IPS-NIHi7 (cell line): ENCODE measurements around the gene TMEM237.

Experiments used
- DNase-seq: peaks from one replicate; pipeline ENCODE4 v3.0.0; 2012; ENCODE audit warnings: mixed read lengths; ENCODE audit errors: extremely low spot score

TMEM237 gene

DNA sequence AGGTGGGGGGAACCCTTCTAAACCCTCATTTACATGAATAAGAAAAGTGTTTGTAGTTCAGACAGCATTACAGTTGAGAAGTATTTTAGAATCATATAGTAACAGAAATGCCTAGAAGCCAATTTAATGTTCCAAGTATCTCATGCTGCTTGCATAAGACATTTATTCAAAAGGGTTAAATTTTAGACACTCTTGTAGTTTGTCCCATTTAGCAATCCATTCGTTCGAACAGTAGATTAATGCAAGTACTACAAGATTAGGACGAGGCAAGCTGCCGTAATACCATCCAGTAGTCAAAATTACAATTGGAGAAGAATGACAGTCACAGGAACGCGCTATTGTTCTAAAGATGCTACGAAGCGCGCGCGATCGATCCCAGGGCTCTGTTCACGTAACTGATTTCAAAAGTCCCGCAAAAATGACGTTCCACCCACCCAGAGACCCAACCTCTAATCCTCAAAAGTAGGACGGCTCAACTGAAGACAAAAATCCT, 1.2 kb downstream of the TMEM237 start:
- DNase-seq = no peak

DNA sequence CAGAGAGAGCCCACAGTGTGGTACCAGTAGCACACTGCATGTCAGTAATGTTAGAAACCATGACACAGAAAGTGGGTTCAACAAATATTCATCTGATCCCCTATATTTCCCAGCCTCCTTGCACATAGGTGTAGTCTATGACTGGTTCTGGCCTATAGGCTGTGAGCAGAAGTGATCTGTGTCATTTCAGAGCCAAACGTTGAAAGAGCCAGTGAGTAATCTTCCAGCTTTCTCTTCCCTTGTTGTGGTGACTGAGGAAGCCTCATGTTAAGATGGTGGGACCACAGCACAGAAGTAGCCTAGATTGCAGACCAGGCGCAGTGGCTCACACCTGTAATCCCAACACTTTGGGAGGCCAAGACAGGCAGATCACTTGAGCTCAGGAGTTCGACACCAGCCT, 4.1 kb downstream of the TMEM237 start:
- DNase-seq = no peak

DNA sequence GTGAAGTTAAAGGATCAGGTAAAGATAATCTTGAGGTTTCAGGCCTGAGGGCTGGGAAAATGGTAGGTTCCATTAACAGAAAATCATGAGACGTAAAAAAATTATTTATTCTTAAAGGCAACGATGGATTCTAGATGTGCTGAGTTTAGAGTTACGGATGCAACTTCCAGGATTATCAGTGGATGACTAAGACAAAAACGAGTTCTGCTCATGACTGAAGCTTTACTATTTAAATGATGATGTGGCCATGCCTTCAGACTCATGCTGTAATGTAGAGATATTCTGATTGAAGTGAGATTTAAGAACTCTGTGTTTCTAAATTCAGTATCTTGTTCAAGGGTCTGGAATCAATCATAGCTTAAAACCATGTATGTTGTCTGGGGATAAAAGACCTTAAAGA, 5.0 kb downstream of the TMEM237 start:
- no peak for DNase-seq

DNA sequence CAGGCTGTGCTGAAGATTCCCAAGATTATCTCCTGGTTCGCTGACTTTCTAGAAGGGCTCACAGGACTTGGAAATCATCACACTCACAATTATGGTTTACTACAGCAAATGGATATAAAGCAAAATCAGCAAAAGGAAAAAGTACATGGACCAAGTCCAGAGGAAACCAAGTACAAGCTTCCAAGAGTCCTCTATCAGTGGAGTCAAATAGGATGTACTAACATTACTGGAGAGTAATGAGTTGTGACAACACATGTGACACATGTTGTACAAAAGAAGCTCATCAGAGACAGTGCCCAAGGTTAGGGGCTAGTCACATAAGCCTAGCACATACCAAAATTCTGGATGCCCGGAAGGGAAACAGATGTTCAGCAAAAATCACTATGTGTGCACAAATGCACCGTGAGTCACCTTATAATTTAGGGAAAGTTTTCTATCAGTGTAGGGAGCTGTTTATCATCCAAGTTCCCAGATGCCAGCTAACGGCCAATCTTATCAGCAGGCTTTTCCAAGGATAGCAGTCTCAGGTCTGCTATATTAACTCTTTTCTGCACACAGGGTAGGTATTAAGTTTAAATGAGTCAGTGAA, 9.5 kb downstream of the TMEM237 start:
- DNase-seq = no peak

DNA sequence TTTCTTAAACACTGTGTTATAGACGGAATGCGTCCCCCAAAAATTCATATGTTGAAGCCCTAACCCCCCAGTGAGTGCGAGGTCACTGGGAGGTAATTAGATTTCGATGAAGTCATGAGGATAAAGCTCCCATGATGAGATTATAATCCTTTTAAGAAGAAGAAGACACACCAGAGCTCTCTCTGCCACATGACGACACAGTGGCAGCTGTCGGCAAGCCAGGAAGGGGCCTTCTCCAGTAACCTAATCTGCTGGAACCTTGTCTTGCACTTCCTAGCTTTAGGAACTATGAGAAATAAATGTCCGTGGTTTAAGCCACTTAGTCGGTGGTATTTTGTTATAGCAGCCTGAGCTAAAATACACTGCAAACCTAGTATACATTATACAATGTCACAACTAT, 12.3 kb downstream of the TMEM237 start:
- no peak for DNase-seq

DNA sequence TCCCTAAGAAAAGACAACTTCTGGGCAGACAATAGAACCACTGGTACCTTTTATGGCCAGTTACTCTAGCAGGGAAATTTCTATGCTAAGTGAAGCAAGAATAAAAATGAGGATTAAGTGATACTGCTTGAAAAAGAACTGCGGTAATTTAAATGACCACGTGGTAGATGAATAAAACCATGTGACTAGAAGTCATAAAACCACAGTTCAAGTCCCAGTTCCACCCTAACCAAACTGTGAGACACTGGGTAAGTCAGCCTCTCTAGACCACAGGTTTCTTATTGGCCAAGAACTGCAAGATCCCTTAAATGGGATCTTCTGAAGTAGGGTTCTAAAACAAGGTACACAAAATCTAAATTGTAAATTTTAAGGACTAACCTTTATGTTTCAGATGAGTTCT, 12.7 kb downstream of the TMEM237 start:
- DNase-seq = no peak

DNA sequence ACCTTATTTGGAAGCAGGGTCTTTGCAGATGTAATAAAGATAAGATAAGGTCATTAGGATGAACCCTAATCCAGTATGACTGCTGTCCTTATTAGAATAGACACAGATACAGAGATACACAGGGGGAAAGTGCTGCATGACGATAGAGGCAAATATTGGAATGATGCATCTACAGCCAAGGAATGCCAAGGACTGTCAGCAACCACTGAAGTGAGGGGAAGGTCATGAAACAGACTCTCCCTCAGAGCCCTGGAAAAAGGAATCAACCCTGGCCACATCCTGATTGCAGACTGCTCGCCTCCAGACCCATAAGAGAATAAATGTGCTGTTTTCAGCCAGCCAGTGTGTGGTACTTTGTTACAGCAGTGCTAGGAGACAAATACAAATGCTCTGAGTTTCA, 14.8 kb downstream of the TMEM237 start:
- no peak for DNase-seq

DNA sequence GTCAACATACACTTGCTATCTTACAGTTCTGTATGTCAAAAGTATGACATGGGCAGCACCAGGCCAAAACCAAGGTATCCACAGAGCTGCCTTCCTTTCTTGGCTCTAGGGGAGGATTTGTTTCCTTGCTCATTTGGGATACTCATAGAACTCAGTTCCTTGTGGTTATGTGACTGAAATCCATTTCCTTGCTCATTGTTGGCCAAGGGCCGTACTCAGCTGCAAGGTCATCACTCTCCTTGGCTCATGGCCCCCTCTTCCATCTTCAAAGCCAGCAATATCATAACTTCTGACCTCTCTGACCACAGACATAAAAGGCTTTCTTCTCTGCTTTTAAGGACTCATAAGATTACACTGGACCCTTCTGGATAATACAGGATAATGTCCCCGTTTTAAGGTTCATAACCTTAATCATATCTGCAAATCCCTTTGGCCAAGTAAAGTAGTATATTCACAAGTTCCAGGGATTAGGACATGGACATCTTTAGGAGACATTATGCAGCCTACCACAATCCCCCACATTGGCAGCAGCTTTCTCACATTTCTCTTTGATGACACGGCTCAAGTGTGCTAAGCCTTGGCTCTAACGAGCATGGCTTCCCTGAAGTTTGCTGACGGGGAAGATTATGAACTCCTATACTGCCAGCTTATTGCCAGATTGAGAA, 20.9 kb downstream of the TMEM237 start:
- DNase-seq = no peak

DNA sequence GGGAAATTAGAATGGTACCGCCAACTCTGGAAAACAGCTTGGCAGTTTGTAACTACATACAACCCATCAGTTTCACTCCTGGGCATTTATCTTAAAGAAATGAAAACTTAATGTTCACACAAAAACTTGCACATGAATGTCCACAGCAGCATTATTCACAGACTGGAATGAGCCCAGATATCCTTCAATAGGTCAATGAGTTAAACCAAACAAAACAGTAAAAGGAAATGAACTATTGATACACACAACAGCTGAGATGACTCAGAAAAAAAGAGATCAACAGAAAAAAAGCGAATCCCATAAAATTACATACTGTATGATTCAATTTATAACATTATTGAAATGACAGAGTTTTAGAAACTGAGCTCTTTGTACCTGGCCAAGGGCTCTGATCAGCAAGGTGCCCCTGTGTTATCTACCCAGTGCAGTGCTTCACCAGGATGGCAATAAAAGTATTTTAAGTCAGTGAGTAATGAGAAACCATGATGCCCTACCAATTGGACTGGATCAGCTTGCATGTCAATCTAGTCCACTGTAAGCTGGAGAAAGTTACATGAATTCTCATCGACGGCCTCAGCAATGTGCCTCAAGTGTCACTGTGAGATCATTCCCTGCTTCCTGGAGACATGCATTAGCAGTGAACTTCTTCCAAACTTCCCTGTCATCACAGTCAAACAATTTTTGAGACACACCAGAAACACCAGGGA, 21.9 kb downstream of the TMEM237 start:
- no peak for DNase-seq

DNA sequence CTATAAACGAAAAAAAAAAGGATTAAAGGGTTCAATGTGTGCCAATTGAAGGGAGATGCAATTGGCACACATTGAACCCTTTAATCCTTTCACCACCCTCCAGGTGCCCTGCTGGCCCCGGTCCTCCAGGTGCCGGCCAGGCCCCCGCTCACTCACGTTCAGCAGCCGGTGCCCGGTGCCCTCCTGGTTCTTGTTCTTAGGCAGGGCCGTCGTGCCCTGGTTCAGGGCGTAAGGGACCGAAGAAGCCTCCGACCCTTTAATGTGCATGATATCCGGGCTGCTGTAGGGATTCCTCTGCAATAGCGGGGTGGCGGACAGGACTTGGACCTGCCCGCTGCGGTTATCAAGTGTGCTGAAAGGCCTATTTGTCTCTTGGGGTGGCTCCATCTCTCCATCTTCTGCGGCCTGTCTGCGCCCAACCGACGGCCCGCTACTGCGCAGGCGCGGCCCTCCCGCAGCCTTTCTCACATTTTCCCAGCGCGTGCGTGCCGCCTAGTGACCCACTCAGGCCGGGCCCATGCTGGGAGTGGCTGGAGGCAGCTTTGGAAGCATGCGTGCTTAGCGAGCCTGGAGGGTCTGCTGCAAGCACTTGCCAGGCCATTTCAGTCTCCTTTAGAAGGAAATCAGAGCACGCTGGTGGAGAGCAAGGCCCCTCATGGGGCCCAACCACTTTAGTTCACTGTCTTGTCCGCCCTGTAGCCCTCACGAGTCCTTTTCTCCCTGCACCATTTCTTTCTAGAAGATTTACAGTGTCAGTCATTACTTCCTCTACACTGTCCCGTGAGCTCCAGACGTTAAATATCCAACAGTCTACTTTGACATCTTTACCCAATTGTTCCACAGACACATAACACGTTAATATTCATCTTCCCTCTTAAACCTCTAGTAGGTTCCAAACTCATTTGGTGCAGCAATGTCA, 24.3 kb downstream of the TMEM237 start:
- peak; percentile 31 for DNase-seq

DNA sequence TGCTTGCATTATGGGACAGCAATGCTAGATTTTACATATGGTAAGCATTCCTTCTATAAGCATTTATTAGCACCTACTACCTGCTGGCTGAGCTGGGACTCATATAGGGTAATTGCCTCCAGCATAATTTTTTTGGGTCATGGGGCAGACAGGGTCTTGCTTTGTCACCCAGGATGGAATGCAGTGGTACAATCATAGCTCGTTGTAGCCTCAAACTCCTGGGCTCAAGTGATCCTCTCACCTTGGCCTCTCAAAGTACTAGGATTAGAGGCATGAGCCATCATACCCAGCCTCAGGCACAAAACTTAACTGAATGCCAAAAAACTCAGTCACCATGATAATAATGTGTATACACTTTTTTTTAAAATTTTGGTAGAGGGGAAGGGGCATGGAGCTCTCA, 35.3 kb downstream of the TMEM237 start:
- DNase-seq = no peak

DNA sequence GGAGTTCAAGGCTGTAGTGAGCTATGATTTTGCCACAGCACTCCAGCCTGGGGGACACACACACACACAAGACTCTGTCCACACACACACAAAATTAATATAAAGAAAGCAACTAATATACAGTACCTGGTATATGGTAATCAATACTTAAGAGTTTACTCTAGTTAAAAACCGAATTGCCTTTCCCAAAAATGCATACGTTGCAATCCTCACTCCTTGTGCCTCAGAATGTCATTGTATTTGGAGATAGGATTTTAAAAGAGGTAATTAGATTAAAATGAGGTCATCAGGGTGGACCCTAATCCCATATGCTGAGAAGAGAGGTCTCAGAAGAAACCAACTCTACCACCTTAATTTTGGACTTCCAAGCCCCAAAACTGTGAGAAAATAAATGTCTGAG, 35.7 kb downstream of the TMEM237 start:
- DNase-seq = no peak

DNA sequence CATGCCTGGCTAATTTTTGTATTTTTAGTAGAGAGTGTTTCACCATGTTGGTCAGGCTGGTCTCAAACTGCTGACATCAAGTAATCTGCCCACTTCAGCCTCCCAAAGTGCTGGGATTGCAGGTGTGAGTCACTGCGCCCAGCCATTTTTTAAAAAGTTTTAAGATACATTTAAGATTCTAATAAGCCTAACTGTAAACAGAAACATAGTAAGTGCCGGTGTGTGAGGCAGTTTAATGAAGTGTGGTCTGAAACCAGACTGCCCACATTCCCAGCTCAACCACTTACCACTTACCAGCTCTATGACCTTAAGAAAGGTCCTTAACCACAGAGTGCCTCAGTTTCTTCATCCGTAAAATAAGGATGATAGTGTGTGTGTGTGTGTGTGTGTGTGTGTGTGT, 42.4 kb downstream of the TMEM237 start:
- DNase-seq = no peak

DNA sequence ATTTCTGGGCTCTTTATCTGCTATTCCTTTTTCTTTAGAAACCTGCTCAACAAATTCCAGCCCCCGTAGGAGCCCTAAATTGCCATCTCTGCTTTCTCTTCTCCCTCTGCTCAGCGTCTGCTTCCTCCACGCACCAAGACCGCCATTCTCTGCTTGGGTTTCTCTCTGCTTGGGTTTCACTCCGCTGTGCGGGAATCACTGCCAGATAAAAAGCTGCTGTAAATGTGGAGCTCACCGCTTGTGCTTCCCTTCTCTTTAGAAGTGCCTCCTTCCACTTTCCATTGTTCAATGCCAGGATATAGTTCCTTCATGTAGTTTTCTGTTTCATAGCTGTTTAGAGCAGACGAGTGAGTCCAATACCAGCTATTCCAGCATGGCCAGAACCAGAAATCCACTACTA, 45.9 kb downstream of the TMEM237 start:
- no peak for DNase-seq

DNA sequence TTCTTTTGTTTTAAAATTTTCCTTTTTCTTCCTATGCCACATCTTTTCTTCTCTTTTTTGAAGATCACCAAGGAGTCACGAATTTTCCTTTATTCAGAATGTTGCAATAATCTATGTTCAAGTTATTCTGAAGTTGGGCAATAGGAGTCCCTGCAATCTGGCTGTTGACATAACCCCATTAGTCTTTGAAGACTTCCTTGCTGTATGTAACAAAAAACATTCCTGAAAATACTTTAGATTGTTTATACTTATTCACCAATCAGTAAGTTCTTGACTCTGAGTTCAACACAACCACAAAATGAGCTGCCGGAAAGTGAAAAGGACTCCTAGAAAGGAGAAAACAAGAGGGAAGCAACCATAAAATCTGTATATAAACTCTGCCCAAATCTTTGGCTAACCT, 62.8 kb downstream of the TMEM237 start:
- no peak for DNase-seq

DNA sequence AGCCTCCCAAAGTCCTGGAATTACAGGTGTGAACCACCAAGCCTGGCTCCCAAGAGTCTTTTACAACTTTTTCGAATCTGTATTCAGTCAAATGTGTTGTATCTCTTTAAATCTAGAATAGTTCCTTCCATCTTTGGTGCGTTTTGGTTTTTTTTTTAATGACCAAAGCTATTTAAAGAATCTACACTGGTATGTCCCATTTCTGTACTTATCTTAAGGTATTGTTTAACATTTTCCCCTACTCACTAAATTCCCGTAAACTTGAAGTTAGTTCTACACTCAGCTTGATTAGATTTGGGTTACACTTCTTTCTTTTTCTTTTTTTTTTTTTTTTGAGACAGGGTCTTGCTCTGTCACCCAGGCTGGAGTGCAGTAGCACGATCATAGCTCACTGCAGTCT, 63.8 kb downstream of the TMEM237 start:
- no peak for DNase-seq

DNA sequence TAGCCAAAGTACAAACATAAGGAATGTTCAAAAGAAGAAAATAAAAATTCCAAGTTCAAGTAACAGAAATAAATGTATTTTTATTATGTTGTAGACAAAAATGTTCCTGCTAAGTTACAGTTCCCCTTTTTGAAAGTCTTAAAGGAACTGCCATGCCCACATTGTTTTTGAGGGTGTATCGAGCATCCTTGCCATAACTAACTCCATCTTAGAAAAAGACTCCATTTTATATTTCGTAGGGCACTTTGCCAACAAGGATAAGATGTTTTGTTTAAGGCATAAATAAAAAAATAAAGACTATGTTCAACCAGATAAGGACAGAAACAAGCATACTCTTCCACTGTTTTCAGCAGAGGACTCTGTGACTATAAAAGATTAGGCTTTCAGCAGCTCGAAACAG, 67.3 kb downstream of the TMEM237 start:
- DNase-seq = no peak

DNA sequence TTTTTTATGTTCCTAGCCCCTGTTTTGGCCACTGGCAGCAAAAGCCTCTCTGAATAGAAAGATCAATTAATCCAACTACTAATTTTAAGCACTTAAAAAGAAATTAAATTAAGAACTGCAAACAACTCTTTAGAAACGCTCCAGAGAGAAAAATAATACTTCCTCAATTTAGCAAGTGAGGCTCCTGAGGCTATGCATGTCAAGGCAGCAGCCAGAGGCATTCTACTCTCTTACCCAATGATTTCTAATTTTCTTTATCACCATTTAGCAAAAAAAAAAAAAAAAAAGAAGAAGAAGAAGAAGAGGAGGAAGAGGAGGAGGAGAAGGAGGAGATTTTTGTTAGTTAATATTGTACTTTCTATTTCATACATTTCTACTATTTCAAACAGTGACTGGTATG, 68.5 kb downstream of the TMEM237 start:
- DNase-seq = no peak

DNA sequence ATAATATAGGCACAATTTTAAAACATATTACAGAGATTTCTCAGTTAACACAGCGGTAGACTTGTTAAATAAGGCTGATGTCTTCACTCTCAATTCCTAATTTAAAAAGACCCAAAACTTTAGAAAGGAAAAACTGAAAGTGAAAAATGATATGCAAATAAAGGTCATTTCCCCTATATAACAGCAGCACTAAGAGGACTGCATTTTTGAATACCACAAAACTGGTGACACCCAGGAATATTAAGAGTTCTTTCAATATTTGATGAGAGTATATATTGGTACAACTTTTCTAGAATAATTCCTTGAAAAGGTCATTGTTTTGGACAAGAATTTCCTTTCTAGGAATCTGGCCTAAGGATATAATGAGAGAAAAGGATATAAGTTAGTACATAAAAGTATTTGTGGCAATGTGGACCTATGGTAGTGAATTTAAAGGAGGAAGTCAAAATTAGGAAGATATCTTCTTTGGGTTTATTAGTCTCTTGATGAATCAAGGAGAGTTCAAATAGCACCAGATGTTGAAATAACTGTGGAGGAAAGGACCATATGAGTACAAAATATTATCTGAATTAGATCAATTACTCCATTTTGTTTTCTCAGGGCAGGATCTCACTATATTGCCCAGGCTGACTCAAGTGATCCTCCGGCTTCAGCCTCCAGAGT, 70.3 kb downstream of the TMEM237 start:
- no peak for DNase-seq
